ENCODE results near the gene TIGD2.

Gene TIGD2

DNA sequence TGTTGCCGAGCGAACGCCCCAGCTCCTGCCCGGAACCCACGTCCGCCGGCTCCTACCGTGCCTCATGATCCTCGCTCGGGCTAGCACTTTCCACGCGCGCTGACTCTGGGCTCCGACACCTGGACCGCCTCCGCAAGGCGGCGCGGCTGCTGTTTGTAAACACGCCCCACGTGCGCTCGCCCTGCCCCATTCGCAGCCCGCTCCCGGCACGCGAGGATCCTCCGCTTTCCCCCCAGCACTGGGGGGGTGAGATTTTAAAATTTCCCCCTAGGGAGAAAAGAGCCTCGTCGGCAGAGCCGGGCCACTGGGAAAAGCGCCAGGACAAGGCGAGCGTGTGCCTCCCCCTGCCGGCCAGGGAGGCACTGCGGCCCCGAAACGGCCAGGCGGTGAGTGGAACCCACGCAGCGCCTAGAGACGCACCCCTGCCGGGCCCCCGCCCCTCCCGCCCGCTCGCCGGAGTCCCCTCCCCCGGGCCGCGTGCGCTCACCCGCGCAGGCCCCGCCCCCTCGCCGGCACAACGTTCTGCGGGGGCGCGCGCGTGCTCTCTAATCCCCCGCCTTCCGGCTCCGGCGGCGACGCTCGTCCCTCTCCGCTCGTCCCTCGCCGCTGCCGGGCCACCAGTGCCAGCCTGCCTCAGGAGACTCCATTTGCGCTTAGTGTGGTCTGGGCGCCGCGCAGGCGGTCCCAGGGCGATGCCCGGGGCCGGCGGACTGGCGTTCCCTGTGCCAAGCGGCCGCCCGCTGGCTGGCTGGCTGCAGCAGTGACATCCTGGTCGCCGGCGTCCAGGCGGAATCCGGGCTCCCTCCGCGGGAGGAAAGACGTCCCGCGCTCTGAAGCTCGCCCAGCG, at the start of gene TIGD2:
TIGD2 (plus strand) TSS at position 548 of the 847 bp plus-strand sequence. CDS start 1,442 bp downstream, outside the sequence.
- in situ Hi-C loops (cut with MboI; ENCODE audit: low sequenced_read_pairs) = no loop called here

DNA sequence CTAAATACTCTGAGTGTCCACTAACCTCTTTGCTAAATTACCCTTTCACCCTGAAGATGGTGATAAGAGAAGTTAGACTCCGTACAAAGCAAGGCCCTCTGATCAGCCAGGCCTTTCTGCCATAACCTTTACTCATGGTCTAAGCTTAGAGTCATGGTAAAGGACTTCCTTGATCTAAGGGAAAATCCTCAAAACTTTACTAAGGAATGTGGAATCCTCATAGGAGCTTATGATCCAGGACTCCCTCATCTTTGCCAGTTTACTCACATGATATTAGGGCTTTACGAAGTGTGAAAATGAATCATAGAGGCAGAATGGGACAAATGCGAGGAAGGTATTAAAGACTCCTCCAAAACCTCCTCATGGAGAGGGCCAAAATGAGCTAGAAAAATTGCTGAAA, 46.5 kb upstream of the TIGD2 start:
- in situ Hi-C loops (cut with MboI; ENCODE audit: low sequenced_read_pairs) = no loop called here

DNA sequence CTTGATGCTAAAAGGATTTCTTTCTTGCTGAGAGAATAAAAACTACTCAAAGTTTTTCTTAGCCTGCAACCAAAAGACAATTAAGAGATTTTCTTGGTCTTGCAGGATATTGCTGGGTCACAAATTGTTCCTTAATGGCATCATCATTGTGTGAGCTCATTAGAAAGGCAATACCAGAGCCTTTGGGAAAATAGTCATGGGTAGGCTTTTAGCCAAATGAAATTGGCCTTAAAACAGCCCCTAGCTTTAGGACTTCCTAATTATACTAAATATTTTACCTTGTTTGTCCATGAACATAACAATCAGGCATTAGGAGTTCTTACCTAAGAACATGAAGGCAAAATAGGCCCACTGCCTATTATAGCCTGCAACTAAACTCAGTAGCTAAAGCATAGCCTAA, 43.9 kb upstream of the TIGD2 start:
- in situ Hi-C loops (cut with MboI; ENCODE audit: low sequenced_read_pairs) = no loop called here

DNA sequence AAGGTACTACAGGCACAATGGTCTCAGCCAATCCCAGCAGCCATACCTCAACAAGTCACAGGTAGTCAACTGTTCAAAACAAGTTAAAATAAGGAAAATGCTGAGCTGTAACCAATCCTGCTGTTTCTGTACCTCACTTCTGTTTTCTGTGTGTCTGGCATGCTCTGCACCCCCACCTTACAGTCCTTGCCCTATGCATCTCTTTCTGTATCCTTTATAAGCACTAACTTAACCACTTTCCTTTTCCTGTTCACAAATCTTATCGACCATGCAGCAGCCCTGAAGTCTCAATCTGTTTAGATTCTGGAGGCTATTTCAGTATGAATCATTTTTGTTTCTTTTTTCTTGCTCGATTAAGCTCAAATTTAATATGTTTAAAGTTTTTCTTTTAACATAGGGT, 41.9 kb upstream of the TIGD2 start:
- in situ Hi-C loops (cut with MboI; ENCODE audit: low sequenced_read_pairs) = no loop called here

DNA sequence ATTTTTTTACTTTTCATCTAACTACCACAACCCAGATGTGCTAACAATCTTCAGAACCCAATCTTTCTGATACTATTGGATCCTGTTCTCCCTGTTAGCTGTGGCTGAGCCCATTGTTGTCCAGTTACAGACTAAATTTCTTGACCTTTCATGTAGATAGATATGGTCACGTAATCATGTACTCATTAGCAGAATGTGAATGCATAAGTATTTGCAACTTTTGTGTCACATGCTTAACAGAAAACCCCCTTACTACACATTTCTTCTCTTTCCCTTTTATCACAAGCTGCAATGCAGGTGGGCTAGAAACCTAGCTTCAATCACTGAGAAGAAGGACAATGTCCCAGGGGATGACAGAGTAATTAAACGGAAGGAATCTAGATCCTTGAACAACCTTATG, 41.3 kb upstream of the TIGD2 start:
- in situ Hi-C loops (cut with MboI; ENCODE audit: low sequenced_read_pairs) = no loop called here

DNA sequence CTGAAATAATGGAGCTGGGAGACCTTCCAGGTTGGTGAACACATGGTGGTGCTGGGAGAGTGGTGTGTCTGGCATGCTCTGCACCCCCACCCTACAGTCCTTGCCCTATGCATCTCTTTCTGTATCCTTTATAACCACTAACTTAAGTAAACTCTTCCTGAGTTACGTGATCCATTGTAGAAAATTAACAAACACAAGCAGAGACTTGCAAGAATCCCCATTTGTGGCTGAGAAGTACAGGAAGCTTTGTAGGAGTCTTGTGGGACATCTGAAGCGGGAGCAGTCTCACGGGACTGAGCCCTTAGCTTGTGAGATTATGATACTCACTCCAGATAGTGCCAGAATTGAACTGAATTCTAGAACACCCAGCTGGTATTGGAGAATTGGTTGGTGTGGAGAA, 40.0 kb upstream of the TIGD2 start:
- in situ Hi-C loops (cut with MboI; ENCODE audit: low sequenced_read_pairs) = no loop called here

DNA sequence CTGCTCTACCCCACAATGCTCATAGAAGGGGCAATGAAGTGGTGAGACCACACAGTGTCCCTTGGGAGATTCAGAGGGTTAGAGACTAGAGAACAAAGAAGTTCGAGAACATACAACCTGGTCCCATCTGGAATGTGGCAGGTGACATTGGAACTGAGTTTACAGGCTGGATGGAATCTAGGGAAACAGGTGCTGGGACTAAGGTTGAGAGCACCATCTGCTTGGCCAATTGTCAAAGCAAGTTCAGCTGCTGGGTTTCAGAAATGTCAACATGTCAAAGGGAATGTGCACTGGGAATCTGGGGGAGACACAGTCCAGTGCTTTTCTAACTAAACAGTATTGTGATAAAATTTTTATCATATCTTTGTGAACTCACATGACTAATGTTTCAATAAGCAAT, 38.4 kb upstream of the TIGD2 start:
- in situ Hi-C loops (cut with MboI; ENCODE audit: low sequenced_read_pairs) = no loop called here

DNA sequence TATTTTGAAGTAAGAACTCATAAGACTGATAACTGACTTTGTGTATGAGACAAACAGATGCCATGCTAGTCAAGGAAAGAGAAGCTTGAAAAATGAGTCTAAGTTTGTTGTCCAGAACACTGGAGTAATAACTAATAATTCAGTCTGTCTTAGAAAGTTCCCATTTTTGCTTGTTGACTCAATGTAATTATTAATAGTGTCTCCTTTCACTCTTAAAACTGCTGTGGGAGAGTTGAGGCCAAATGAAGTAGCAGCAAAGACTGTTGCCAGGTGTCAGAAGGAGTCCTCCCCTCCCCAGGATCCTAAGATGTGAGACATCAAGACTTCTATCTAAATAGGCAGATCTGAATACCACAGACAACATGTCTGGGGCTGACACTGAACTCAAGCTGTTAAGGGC, 33.6 kb upstream of the TIGD2 start:
- in situ Hi-C loops (cut with MboI; ENCODE audit: low sequenced_read_pairs) = no loop called here

DNA sequence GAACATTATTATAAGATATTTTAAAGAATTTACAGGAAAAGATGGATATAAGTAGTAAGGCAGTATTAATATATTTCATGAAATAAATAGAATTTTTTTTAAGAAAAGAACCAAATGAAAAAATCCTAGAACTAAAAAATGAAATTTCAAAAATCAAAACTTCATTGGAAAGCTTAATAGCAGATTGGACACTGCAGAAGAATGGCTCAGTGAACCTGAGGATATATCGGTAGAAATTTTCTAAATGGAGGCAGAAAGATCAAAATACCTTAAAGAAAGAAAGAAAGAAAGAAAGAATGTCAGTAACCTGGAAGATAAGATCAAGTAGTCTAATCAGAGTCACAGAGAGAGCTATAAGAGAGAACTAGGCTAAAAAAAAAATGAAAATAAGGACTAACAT, 33.0 kb upstream of the TIGD2 start:
- in situ Hi-C loops (cut with MboI; ENCODE audit: low sequenced_read_pairs) = no loop called here

DNA sequence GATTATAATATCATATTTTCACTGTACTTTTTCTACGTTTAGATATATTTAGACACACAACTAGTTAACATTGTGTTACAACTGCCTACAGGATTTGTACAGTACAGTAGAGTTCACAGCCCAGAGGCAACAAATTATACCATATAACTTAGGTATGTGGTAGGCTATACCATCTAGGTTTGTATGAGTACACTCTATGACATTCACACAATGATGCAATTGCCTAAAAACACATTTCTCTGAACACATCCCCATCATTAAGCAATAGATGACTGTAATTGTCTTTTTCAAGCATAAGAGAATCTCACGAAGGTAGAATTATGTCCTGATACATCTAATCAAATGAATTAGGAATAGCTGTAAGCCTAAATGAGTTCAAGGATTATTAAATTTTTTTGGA, 12.3 kb upstream of the TIGD2 start:
- in situ Hi-C loops (cut with MboI; ENCODE audit: low sequenced_read_pairs) = no loop called here

DNA sequence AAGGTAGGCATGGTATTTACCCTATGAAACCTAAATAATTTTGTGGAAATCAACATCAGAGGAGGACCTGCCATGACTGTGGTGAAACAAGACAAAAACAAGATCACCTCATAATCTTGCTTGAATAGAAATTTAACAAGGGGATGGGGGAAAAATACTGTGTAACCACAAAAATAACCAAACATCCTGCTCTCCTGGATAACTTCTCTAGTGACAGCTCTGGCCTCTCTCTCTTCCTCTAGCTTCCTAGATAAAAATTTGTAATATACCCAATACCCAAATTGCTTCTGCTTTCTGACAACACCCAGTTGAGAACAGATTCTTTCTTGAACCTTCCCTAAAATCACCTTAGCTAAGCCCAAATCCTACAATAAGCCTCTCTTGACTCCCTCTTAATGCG, 11.9 kb upstream of the TIGD2 start:
- in situ Hi-C loops (cut with MboI; ENCODE audit: low sequenced_read_pairs) = no loop called here

DNA sequence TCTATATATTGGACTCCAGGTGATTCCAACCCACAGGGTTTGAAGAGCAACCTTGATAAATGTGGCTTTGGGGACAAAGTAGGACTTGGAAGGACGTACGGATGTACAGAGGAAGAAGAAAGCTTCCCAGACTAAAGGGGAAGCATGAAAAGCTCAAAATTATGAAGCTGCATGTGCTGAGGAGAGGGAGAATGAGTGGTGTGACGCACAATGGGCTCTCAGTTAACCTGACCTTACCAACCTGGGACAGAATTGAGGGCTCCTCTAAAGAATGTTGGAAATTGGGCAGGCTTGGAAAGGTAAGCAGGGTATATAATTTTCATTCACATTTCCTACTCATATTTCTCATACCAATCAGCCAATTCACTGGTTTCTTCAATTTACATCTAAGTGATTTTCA, 10.5 kb upstream of the TIGD2 start:
- in situ Hi-C loops (cut with MboI; ENCODE audit: low sequenced_read_pairs) = no loop called here

DNA sequence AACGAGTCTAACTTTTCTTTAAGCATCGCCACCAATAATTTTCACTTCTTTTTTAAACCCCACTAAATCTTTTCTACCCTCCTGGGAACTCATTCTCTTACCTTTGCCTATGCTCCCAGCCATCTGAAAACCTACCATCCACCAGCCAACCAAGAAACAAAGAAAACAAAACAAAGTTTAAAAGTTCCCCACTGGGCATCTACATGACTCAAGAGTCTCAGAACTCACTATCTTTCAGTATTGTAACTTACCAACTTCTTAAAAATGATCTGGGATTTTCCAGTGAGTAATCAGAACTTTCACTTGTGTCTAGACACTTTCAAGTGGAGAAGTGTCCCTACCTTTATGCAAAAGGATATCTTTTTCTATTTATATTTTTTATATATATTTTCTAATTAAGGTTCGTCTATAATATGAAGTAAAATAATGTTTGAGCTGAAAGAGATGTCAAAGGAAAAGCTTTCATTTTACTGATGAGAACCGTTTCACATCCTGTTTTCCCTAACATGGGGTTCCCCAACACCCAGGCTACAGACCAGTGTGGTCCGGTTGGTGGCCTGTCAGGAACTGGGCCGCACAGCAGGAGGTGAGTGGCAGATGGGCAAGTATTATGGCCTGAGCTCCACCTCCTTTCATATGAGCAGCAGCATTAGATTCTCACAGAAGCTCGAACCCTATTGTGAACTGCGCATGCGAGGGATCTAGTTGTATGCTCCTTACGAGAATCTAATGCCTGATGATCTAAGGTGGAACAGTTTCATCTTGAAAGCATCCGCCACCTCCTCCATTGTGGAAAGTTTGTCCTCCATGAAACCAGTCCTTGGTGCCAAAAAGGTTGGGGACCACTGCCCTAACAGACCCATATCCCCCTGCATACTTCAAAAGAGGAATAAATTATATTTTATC, 9.8 kb upstream of the TIGD2 start:
- in situ Hi-C loops (cut with MboI; ENCODE audit: low sequenced_read_pairs) = no loop called here

DNA sequence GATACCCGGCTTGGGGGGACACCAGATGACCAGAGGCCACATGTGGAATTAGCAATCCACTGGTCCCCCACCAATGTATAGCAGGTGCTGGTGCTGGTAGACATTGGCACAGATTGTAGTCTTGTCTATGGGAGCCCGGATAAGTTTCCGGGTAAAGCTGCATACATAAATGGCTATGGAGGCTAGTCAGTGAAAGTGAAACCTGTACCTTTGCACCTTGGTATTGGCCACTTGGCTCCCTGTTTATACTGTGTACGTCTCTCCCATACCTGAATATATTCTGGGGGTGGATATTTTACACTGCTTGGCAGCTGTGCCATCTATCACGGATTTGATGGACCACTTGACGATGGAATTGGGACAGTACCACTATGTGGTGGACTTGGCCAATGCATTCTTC, 5.6 kb upstream of the TIGD2 start:
- in situ Hi-C loops (cut with MboI; ENCODE audit: low sequenced_read_pairs) = no loop called here

DNA sequence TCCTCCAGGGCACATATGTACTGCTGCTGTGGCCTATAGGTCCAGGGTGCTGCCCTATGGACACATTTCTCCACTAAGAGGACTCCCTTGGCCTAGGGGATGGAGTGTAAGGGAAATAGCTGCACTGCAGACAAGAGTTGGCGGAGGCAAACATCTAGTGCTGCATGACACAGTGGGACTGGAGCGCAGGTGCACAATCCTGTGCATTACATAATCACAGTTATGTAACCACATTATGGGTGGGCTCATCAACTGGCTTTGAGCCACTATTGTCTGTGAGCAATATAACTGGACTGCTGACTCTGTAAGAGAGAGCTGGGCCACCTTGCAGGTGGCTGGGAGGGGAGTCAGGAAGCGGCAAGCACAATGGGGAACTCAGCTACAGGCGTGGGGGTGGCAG, 3.2 kb upstream of the TIGD2 start:
- in situ Hi-C loops (cut with MboI; ENCODE audit: low sequenced_read_pairs) = no loop called here

DNA sequence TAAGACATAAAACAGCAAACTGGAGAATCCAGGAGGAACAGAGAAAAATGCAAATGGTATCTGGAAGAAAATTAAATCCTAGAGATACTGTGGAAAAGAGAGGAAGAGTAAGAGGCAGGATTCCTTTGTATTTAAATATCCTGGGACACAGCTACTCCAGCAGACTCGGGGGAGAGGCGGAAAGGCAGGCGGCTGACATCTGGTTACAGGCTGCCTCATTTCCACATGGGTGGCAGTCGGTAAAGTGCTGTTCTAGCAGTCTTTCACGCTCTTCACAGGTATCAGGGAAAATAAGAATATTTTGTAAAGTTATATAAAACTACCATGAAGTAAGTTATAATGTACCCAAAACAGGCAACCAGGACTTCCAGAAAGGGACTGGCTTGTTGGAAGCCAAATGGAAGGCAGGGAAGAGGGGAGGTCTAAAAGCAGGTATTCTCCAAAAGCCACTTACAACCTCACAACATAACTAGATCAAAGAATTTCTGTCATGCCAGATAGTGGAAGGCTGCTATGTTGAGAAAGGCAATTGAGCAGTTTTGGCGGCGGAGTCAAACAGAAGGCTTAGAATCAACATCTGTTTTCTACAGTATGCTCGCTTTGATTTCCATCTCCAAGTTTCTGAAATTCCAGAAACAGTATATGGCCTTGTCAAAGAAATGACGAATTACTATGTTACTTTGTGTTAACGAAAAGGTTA, 1.3 kb upstream of the TIGD2 start:
- in situ Hi-C loops (cut with MboI; ENCODE audit: low sequenced_read_pairs) = no loop called here

DNA sequence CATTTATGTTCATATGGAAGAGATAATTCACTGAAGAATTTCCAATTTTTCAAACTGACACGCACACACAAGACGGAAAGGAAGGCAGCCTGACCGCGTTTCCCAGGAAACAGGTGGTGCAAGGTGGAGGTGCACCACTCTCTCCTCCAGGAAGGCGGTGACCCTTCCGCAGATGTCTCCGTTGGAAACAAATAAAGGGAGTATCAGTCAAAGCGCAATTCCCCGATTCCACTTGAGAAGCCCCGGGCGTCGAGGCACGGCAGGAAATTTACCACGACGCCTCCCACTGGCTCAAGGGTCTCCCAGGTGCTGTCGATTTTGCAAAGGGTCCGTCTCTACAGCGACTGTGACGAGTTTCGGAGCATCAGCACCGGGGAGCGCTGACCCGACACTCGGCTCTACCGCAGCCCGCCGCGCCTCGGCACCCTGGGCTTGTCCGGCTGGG, 770 bp upstream of the TIGD2 start:
- in situ Hi-C loops (cut with MboI; ENCODE audit: low sequenced_read_pairs) = no loop called here

DNA sequence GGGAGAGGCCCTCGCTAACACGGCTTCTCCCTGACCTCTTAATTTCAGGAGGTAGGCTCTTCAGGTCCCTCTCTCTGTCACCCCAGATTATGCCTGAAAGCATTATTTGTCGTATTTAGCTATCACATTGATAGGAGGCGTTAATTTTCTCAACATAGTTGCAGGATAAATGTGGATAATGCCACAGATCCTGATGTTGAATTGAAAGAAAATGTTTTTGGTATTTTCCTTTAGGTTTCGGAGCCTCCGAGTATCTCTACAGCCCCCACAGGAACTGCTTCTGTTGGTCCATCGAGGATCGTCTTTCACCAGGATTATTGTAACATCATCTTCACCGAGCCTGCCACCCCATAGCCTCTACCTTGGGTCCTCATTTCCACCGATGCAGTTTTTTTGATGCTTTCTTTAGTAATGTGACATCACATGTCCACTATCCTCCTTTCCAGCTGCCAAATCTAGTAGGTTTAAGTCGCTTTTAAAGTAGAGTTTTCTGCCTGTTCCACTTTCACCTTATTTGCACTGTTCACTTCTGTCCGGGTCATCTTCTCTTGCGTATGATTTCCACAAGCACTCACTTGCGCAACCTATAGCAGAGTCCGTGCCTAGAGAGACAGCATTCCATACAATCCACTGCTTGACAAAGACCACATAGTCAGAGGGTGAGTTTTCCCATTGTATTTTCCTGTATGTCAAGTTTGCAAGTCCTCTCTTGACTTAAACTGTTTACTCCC, 665 bp downstream of the TIGD2 start:
- in situ Hi-C loops (cut with MboI; ENCODE audit: low sequenced_read_pairs) = no loop called here

DNA sequence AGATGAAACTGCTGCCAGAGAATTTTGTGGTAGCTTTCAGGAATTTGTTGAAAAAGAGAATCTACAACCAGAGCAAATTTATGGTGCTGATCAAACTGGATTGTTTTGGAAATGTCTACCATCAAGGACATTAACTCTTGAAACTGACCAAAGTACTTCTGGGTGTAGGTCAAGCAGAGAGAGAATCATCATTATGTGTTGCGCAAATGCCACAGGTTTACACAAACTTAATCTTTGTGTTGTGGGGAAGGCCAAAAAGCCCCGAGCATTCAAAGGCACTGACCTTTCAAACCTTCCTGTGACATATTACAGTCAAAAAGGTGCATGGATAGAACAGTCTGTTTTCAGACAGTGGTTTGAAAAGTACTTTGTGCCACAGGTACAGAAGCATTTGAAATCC, 2.1 kb downstream of the TIGD2 start:
- in situ Hi-C loops (cut with MboI; ENCODE audit: low sequenced_read_pairs) = no loop called here

DNA sequence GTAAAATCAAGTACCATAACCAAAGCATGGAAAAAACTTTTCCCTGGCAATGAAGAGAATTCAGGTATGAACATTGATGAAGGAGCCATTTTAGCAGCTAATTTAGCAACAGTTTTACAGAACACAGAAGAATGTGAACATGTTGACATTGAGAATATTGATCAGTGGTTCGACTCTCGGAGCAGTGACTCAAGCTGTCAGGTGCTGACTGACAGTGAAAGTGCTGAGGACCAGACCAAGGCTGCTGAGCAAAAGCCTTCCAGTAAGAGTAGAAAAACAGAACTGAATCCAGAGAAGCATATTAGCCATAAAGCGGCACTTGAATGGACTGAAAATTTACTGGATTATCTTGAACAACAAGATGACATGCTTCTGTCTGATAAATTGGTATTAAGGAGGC, 2.8 kb downstream of the TIGD2 start:
- in situ Hi-C loops (cut with MboI; ENCODE audit: low sequenced_read_pairs) = no loop called here

DNA sequence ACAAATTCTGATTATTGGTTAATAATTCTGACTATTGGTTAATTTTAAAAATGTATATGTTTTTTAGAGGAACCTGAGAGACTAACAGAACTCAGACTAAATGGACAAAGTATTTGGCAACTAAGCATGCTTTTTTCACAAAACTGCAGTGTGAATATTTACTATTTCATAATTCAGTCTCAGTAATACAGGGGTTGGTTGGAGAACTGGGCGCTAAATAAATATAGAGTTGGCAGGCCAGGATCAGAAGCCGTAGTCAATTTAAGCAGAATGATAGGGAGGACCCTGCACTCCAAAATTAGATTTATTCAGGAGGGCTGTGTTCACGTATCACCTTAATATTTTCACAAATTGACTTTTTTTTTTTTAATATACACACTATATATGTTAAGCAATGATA, 5.8 kb downstream of the TIGD2 start:
- in situ Hi-C loops (cut with MboI; ENCODE audit: low sequenced_read_pairs) = no loop called here
